VCaP (cell line): ENCODE data around the gene TSPAN12.
"Not testable (repeated sequence)": the region's sequence is repeated elsewhere in the genome, so short reads cannot be mapped to it uniquely, and the experiment has no call there.

Source experiments
- H3K27ac ChIP-seq: fragments of 450-650 bp; 2 replicates; pipeline ENCODE4 v1.5.1; 2017
- TF ChIP-seq, protein P1 (sequence below): fragments of 450-650 bp; conservative IDR thresholded peaks from 2 replicates; pipeline ENCODE4 v1.5.1; 2017; ENCODE audit warnings: mild to moderate bottlenecking, moderate library complexity

Gene TSPAN12

DNA sequence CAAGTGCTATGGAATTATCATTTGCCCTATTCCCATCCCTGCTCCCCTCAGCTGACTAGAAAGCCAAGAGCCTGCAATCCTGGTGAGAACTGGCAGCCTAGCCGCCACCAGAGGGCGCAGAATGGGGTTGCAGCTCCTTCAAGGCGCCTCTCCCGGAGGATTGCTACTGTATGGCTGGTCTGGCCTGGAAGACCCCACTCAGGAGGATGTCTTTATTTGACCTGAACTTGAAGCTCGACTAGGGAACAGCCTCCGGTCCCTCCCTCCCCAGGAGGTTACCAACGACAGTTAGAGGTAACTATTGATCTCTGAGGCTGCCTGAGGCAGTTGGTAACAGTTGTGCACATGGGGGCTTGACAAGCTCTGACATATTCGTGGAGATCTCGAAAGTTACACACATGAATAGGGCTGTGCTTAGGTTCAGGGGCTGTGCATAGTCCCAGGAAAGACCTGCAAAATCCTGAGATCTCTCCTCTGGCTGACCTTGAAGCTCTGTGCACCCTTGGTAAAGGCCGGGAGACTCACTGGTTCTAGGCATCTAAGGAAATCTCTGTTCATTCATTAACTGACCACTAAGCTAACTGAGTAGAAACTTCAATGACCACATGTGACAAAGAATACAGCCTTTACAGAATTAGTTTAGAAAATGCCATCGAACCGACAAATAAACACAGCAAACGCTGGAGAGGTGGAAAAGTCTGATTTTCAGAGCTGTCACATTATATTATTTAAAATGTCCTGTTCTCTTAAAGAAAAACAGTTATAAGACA, 65.7 kb downstream of the TSPAN12 start:
- no peak overlapping the region for H3K27ac ChIP-seq
- TF ChIP-seq, protein P1, sequence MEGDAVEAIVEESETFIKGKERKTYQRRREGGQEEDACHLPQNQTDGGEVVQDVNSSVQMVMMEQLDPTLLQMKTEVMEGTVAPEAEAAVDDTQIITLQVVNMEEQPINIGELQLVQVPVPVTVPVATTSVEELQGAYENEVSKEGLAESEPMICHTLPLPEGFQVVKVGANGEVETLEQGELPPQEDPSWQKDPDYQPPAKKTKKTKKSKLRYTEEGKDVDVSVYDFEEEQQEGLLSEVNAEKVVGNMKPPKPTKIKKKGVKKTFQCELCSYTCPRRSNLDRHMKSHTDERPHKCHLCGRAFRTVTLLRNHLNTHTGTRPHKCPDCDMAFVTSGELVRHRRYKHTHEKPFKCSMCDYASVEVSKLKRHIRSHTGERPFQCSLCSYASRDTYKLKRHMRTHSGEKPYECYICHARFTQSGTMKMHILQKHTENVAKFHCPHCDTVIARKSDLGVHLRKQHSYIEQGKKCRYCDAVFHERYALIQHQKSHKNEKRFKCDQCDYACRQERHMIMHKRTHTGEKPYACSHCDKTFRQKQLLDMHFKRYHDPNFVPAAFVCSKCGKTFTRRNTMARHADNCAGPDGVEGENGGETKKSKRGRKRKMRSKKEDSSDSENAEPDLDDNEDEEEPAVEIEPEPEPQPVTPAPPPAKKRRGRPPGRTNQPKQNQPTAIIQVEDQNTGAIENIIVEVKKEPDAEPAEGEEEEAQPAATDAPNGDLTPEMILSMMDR, result peak; percentile 87

DNA sequence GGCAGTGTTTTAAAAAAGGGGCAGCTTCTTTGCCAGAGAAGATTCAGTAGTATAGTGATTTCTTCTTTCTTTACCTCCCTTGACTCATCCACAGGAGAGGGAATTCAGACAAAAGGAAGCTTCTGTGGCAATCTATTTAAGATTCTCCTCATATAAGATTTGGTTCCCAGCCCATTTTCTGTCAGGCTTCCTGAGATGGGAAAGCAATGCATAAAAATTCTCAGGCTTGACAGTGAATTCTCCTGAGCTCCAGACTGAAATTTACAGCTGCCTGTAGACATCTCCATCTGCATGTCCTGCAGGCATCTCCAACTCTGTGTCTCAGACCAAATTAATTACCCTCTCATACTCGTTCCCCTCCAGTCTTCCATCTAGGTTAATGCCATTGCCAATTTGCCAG, 72.8 kb downstream of the TSPAN12 start:
- TF ChIP-seq, protein P1, result no peak
- no peak overlapping the region for H3K27ac ChIP-seq

DNA sequence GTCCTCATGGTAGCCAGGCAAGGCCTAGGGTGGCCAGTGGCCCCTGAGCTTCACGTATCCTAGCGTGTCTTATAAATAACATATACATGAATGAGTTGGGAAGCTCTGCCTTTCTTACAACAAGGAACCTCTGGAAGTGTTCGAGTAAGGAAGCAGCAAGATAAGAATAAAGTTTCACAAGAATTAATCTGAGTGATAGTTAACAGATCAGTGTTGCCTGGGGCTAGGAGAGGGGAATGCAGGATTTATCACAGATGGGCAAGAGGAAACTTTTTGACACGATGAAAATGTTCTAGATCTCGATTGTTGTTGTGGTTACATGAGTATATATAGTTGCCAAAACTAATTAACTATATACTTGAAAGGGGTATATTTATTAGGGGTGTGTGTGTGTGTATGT, 74.2 kb downstream of the TSPAN12 start:
- TF ChIP-seq, protein P1, result no peak
- no peak overlapping the region for H3K27ac ChIP-seq

DNA sequence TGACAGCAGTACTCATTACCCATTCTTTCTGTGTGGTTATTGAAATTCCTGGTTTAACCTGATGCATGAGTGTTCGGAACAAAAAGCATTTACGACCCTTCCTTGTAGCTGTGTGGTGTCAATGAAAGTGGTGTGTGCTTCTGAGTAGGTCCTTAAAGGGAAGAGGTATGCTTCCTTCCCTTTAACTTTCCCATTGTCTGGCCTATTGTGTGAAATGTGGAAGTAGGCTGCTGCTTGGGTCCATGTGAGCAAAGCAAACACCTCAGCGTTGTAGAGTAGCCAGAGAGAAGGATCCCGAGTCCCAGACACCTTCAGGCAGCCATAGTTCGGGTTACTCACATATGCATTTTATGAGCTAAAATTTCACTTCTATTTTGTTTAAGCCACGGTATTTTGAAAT, 74.7 kb downstream of the TSPAN12 start:
- TF ChIP-seq, protein P1, result no peak
- H3K27ac ChIP-seq, result no peak overlapping the region

DNA sequence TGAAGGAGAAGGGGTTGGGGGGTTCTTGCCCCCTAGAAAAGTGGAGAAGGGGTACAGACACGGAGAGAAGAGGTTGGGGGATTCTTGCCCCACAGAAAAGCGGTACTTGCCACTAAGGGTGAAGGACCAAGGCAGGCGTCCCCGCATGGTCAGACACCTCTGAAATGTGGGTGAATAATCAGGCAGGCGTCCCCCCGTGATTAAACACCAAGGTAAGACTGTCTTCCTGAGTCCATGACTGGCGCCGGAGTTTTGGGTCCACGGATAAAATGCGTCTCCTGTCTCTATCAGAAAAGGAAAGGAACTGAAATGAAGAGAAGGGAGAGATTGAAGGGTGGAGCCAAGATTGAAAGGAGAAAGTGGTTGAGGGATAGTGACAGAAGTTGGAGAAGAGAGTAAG, 76.0 kb downstream of the TSPAN12 start:
- H3K27ac ChIP-seq, result not testable (repeated sequence)

DNA sequence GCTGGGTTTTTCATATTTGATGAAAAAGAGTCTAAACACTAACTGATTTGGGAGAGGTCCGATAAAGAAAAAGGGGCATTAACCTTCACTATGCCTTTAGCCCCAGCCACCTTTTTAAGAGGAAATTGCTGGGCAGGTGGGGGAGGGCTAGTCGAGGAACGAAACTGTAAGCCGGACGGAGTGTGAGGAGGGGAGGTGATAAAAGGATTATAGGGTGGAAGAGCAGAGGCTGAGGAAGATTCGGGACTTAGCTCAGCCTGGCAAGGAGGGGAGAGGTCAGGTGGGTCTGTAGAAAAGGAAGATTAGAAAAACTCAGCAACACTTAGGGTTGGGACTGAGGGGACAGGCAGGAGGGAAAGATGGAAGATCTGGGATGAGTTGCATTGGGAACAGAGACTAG, 77.0 kb downstream of the TSPAN12 start:
- H3K27ac ChIP-seq, result no peak overlapping the region
- TF ChIP-seq, protein P1, result no peak

DNA sequence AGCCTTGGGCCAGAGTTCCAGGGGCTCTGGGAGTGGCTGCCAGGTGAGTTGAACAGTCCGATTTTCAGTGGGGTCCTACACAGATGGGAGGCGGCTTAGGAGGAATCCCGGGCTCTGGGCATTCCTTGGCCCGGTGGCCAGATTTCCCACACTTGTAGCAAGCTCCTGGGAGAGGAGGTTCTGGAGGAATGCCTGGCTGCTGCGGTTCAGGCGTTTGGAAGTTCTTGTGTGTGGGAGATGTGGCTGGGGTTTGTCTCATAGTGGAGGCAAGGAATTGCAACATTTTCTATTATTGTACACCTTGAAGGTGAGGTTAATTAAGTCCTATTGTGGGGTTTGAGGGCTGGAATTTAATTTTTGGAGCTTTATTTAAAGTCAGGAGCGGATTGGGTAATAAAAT, 77.5 kb downstream of the TSPAN12 start:
- H3K27ac ChIP-seq, result not testable (repeated sequence)

DNA sequence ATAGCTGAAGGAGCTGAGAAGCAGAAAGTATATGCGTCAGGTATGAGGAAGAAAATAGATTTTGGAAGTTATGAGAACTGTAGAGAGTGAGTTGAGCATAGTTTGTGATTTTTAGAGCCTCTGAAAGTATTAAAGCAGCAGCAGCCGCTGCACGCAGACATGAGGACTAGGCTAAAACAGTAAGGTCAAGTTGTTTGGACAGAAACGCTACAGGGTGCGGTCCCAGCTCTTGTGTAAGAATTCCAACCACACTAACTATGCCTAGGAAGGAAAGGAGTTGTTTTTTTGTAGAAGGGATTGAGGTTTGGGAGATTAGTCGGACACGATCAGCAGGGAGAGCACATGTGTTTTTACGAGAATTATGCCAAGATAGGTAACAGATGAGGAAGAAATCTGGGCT, 78.9 kb downstream of the TSPAN12 start:
- not testable (repeated sequence) for H3K27ac ChIP-seq

DNA sequence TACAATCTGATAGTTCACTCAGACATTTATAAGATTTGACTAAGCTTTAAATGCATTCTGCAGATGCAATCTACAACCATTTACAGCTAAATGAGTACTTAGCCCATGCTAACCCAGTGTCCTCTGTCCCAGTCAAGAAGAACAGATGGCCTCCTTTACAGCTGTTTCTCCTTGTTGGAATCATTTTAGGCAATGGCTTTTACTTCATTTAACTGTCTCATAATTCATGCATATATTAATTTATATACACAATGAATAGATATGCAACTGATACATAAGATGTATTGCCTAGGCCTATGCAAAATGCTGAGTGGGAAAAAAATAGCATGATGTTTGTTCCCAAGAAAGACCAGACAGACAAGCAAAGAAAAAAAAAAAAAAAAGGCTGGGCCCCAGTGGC, 82.2 kb downstream of the TSPAN12 start:
- no peak overlapping the region for H3K27ac ChIP-seq
- TF ChIP-seq, protein P1, result no peak
